GM12801 (cell line): ENCODE results near the gene NPPA.

Experiments
- CTCF ChIP-seq: IDR thresholded peaks from one replicate; pipeline ENCODE4 v1.5.1; 2011; ENCODE audit warnings: control low read depth; ENCODE audit not compliant: insufficient read length; ENCODE audit errors: extremely low read depth

NPPA gene

DNA sequence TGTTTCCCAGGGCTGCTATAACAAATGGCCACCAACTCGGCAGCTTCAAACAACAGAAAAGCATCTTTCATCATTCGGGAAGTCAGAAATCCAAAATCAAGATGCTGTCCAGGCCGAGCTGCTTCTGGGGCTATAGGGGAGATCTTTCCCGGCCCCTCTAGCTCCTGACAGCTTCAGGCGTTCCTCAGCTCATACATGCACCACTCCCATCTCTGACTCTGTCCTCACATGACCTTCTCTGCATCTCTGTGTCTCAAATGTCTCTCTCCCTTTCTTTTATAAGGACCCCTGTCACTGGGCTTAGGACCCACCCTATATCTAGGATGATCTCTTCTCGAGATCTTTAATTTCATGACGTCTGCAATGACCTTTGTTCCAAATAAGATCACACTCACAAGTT lies 25.0 kb upstream of the NPPA start:
- TF ChIP-seq CTCF, result no peak

DNA sequence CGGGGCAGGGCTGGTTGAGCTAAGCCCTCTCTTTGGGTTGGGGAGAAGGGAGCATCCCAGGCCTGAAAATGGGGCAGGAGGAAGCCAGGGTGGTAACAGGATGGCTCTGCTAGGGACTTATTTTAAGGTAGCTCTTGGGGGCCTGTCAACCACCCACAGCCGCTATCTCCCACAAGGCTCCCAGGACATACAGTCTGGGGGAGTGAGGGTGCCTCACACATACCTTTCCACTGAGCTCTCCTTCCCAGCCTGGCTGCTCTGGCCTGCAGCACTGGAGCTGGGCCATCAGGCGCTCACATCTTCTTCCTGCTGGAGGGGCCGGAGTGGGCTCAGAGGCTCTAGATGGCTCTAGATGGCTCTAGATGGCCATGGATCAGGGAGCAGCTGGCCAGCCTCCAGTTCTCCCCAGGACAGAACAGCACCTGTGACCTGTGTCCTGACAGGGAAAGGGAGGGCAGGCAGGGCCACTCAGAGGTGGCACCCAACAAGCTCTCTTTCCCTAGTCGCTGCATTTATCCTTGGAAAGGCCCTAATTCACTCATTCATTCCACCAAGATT lies 22.1 kb upstream of the NPPA start:
- TF ChIP-seq CTCF, result no peak

DNA sequence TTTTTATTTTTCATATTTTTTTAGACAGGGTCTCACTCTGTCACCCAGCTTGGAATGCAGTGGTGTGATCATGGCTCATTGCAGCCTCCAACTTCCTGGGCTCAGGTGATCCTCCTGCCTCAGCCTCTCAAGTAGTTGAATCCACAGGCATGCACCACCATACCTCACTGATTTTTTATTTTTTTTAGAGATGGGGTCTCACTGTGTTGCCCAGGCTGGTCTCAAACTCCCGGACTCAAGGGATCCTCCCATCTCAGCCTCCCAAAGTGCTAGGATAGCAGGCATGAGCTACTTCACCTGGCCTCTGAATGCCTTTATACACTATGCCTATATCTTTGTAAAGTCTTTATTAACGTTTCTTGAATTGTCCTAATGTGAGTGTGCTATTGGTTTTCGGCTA lies 21.5 kb upstream of the NPPA start:
- no peak for TF ChIP-seq CTCF

DNA sequence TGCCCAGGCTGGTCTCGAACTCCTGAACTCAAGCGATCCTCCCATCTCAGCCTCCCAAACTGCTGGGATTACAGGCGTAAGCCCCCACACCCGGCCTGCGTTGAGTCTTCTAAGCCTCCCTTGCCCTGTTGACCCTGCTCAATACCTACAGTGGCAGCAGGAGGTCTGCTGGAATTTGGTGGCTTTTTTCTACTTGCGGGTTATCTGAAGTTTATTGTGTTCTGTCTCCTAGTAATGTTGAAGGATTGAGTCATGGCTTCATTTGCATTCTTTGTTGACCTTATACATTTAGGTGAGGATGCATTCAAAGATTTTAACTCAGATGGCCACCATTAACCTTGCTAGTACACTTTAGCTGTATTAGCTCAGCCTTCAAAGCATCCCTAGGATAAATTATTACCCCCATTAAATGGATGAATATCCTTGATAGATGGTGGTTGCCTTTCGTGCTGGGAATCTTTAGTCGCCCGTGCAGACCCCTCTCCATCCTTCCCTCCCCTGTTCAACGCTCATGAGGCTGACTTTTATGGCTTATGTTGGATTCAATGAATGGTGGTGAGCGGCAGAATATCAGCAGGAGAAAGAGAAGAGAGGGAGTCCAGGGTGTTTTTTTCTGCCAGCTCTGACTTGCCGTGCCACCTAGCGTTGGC lies 20.9 kb upstream of the NPPA start:
- no peak for TF ChIP-seq CTCF

DNA sequence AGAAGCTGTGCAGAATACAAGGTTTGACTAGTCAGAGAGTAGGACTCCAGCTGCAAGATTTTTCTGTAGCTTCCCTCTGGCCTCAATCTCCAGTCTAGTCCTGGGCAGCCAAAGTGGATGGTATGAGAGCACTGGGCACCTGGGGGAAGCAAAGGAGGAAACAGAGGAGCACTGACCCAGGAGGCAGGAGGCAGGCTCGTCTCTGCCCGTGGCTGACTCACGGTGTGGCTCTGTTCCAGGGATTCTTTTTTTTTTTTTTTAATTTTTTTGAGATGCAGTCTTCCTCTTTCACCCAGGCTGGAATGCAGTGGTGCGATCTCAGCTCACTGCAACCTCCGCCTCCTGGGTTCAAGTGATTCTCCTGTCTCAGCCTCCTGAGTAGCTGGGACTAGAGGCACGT lies 15.3 kb upstream of the NPPA start:
- no peak for TF ChIP-seq CTCF

DNA sequence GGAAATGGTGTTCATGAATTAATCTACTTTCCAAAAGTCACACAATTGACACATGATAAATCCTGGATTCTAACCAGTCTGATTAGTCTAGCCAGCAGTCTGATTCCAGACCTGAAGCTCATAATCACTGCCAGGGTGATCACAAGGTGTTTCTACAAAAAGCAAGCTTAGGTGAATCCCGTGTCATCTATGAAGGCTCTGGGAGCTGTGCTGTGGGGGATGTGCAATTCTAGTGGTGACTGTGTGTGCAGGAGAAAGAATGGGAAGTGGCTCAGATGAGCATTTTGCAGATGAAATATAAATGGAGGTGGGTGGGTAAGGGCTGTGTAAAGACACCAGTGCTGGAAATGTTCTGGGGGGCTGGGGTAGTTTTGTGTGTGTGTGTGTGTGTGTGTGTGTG lies 13.0 kb upstream of the NPPA start:
- TF ChIP-seq CTCF, result no peak

DNA sequence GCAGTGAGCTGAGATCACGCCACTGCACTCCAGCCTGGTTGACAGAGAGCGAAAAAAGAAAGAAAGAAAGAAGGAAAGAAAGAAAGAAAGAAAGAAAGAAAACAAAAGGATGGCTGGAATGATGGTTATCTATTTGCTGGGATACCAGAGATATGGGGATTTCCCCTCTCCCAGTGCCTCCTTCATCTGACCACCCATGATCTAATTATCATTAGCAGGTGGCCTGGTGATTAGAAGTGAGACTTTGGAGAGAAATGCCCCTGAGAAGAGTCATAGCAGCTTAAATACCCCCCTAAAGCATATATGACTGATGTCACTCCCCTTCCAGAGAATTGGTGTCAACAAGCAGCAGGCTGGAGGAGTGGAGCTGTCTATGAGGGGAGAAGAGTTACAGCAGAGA lies 12.5 kb upstream of the NPPA start:
- no peak for TF ChIP-seq CTCF
